HEK293T (cell line): ENCODE measurements around the gene EML3.

Experiments used
- CTCF ChIA-PET: fragments of 350-600 bp; formaldehyde crosslinking; extraction: SDS; loops from one replicate; lab custom pipeline; 2021; ENCODE audit warnings: antibody characterized with exemption, inconsistent platforms; lab: Yijun Ruan, JAX
- POLR2A ChIA-PET: fragments of 350-600 bp; formaldehyde crosslinking; extraction: SDS; loops from one replicate; lab custom pipeline; 2020; ENCODE audit warnings: antibody characterized with exemption, inconsistent platforms; lab: Yijun Ruan, JAX
- DNase-seq: peaks from one replicate; pipeline ENCODE4 v3.0.0; 2012; ENCODE audit warnings: mixed read lengths; ENCODE audit errors: extremely low spot score
- ARNT ChIP-seq: fragments of 450-650 bp; IDR thresholded peaks from 2 replicates; pipeline ENCODE4 v1.6.1; 2017; ENCODE audit warnings: mild to moderate bottlenecking
- BHLHE40 ChIP-seq: fragments of 450-650 bp; IDR thresholded peaks from 2 replicates; pipeline ENCODE4 v1.6.1; 2016; ENCODE audit warnings: mild to moderate bottlenecking, moderate library complexity, borderline replicate concordance
- CTBP1 ChIP-seq: fragments of 450-650 bp; IDR thresholded peaks from 2 replicates; pipeline ENCODE4 v1.6.1; 2016; ENCODE audit warnings: borderline replicate concordance
- ELF4 ChIP-seq: fragments of 450-650 bp; IDR thresholded peaks from 2 replicates; pipeline ENCODE4 v1.6.1; 2017; ENCODE audit warnings: antibody characterized with exemption
- FOXA1 ChIP-seq: fragments of 450-650 bp; IDR thresholded peaks from 2 replicates; pipeline ENCODE4 v1.6.1; 2016; ENCODE audit warnings: mild to moderate bottlenecking
- FOXK2 ChIP-seq: fragments of 450-650 bp; IDR thresholded peaks from 2 replicates; pipeline ENCODE4 v1.6.1; 2016; ENCODE audit warnings: mild to moderate bottlenecking
- FOXM1 ChIP-seq: fragments of 450-650 bp; IDR thresholded peaks from 2 replicates; pipeline ENCODE4 v1.6.1; 2017; ENCODE audit warnings: mild to moderate bottlenecking, borderline replicate concordance
- HDGF ChIP-seq: fragments of 450-650 bp; IDR thresholded peaks from 2 replicates; pipeline ENCODE4 v1.6.1; 2017; ENCODE audit warnings: antibody characterized with exemption, borderline replicate concordance
- L3MBTL2 ChIP-seq: fragments of 450-650 bp; conservative IDR thresholded peaks from 2 replicates; pipeline ENCODE4 v1.6.1; 2016; ENCODE audit warnings: mild to moderate bottlenecking
- LEF1 ChIP-seq: fragments of 450-650 bp; IDR thresholded peaks from 2 replicates; pipeline ENCODE4 v1.6.1; 2017; ENCODE audit warnings: mild to moderate bottlenecking, borderline replicate concordance
- NFRKB ChIP-seq: fragments of 450-650 bp; IDR thresholded peaks from 2 replicates; pipeline ENCODE4 v1.6.1; 2016; ENCODE audit warnings: mild to moderate bottlenecking, moderate library complexity
- SP1 ChIP-seq: fragments of 450-650 bp; IDR thresholded peaks from 2 replicates; pipeline ENCODE4 v1.6.1; 2017
- SUZ12 ChIP-seq: fragments of 450-650 bp; IDR thresholded peaks from 2 replicates; pipeline ENCODE4 v1.6.1; 2016; ENCODE audit warnings: mild to moderate bottlenecking
- TARDBP ChIP-seq: fragments of 450-650 bp; IDR thresholded peaks from 2 replicates; pipeline ENCODE4 v1.6.1; 2016
- ZNF384 ChIP-seq: fragments of 450-650 bp; IDR thresholded peaks from 2 replicates; pipeline ENCODE4 v1.6.1; 2016
- TF ChIP-seq, protein P1 (sequence below): fragments of 450-650 bp; IDR thresholded peaks from 2 replicates; pipeline ENCODE4 v1.6.1; 2016

The EML3 gene

GRCh38 chr11:62649486-62649885, 36.9 kb upstream of the EML3 start:
- no peak for DNase-seq
- CTCF ChIA-PET: interaction anchor here (1.0 kb wide), 1 partner anchor 96 kb away, joined by 3 read pairs; no protein-coding TSS in a partner anchor
- TF ChIP-seq ARNT: no peak
- no peak for TF ChIP-seq CTBP1
- TF ChIP-seq HDGF: no peak
- POLR2A ChIA-PET: interaction anchor here (0.9 to 4.3 kb wide), 7 partner anchors 15 to 192 kb away, joined by 3 to 33 read pairs (median 4); partner anchors contain the start of genes C11orf98, CSKMT, LBHD1 and MTA2

GRCh38 chr11:62648967-62649364, 36.4 kb upstream of the EML3 start:
- POLR2A ChIA-PET: interaction anchor here (1.0 to 4.3 kb wide), 6 partner anchors 16 to 192 kb away, joined by 3 to 33 read pairs (median 4); partner anchors contain the start of genes C11orf98, CSKMT, LBHD1 and MTA2
- DNase-seq: no peak
- TF ChIP-seq HDGF (no peak), FOXK2 (no peak), L3MBTL2 (no peak), SP1 (no peak), LEF1 (no peak), FOXM1 (no peak), ZNF384 (no peak), ARNT (no peak), CTBP1 (no peak), SUZ12 (no peak), FOXA1 (no peak), ELF4 (no peak), TARDBP (no peak), BHLHE40 (no peak), NFRKB (no peak)
- TF ChIP-seq, protein P1, sequence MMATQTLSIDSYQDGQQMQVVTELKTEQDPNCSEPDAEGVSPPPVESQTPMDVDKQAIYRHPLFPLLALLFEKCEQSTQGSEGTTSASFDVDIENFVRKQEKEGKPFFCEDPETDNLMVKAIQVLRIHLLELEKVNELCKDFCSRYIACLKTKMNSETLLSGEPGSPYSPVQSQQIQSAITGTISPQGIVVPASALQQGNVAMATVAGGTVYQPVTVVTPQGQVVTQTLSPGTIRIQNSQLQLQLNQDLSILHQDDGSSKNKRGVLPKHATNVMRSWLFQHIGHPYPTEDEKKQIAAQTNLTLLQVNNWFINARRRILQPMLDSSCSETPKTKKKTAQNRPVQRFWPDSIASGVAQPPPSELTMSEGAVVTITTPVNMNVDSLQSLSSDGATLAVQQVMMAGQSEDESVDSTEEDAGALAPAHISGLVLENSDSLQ: no peak
- CTCF ChIA-PET: no interaction called here

- no peak for DNase-seq
- ChIA-PET POLR2A (interaction anchor here (1.0 to 4.3 kb wide), 7 partner anchors 17 to 193 kb away, joined by 3 to 33 read pairs (median 4); partner anchors contain the start of genes B3GAT3, C11orf98, CSKMT and LBHD1), CTCF (no interaction called here)
- TF ChIP-seq FOXM1 (no peak), BHLHE40 (no peak), ELF4 (no peak), ZNF384 (no peak), SUZ12 (no peak), L3MBTL2 (no peak)
- TF ChIP-seq, protein P1: no peak
Measured at GRCh38 chr11:62648185-62648966, 35.8 kb upstream of the EML3 start.

GRCh38 chr11:62647609-62648005, 35.0 kb upstream of the EML3 start:
- TF ChIP-seq NFRKB: no peak
- TF ChIP-seq, protein P1: no peak
- TF ChIP-seq LEF1: no peak
- TF ChIP-seq CTBP1: no peak
- no peak for TF ChIP-seq SP1
- TF ChIP-seq ZNF384: no peak
- TF ChIP-seq FOXK2: no peak
- TF ChIP-seq FOXM1: no peak
- ChIA-PET POLR2A (interaction anchor here (1.0 to 4.3 kb wide), 7 partner anchors 17 to 106 kb away, joined by 3 to 33 read pairs (median 5); partner anchors contain the start of genes B3GAT3, C11orf98, CSKMT and EEF1G), CTCF (no interaction called here)
- no peak for DNase-seq

GRCh38 chr11:62646825-62647608, 34.4 kb upstream of the EML3 start:
- ChIA-PET POLR2A (interaction anchor here (0.6 to 4.3 kb wide), 16 partner anchors 9 to 107 kb away, joined by 3 to 33 read pairs (median 4); partner anchors contain the start of genes B3GAT3, C11orf98, CSKMT and EEF1G), CTCF (no interaction called here)
- no peak for TF ChIP-seq LEF1
- TF ChIP-seq L3MBTL2: no peak
- DNase-seq: no peak
